ENCODE data around the gene ZNF655. TPM values are rescaled to one million over a fixed set of nuclear protein-coding genes. Genes with fewer than 3 reads are reported as not detected.

Gene ZNF655
- total RNA-seq, 1 experiment from 2014 or later = 40.4 TPM

GRCh38 chr7:99617192-99617781 lies 58.8 kb downstream of the ZNF655 start:
- CTCF ChIA-PET = interaction anchor here (0.9 to 2.5 kb wide), 9 partner anchors 13 to 373 kb away, joined by 3 to 33 read pairs (median 10); partner anchors contain the start of genes TMEM225B, TRIM4, ZKSCAN5 and ZNF655
- DNase-seq (ENCODE audit: low spot score) (no peak), ATAC-seq (peak; percentile 38; the same call in 1 of the 2 replicates)
- Mint-ChIP-seq H3K4me1 (peaks cover 11% of the 10 kb centered on the region), H3K36me3 (peaks cover 37% of the 10 kb centered on the region), H3K27ac (peak overlapping the region; percentile 53; the same call in 1 of the 2 replicates), H3K9me3 (no peaks in the 10 kb centered on the region; the same call in 1 of the 2 replicates), H3K4me3 (peak overlapping the region; percentile 95), H3K27me3 (ENCODE audit: low read depth) (peaks cover 8% of the 10 kb centered on the region)
- POLR2A ChIA-PET = interaction anchor here (0.5 to 1.7 kb wide), 2 partner anchors 12 to 465 kb away, joined by 3 to 5 read pairs; no protein-coding TSS in a partner anchor
- TF ChIP-seq ELF4 (CRISPR knock-in tag; IDR thresholded peaks at IDR 0.05; ENCODE audit: low read depth) = 0 out of 2 replicates have a peak, but pooled peaks have one; percentile 2
- no peak for TF ChIP-seq AR (CRISPR knock-in tag; IDR thresholded peaks at IDR 0.05)

DNA sequence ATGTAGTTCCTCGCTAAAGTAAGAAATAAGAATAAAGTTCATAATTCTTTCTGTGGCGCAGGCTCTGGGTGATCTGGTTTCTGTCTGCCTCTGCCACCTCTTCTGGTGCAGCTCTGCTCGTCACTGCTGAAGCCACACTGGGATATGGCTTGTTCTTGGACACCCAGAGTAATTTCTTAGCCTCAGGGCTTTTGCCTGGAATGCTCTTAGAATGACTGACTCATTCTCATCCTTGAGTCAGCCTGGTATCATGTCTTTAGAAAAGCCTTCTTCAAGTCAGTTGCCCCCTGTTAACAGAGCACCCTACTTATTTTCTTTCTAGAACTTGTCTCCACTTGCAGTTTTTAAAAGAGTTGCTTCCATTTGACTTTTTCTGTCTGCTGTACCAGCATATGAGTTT lies 60.3 kb downstream of the ZNF655 start:
- Mint-ChIP-seq H3K27me3 (ENCODE audit: low read depth) (no peaks in the 10 kb centered on the region), H3K27ac (no peak overlapping the region), H3K9me3 (no peaks in the 10 kb centered on the region), H3K36me3 (peaks cover 51% of the 10 kb centered on the region), H3K4me3 (peak overlapping the region; percentile 95), H3K4me1 (peaks cover 11% of the 10 kb centered on the region)
- ATAC-seq (no peak), DNase-seq (ENCODE audit: low spot score) (no peak)
- TF ChIP-seq ERG (CRISPR knock-in tag; IDR thresholded peaks at IDR 0.05) (no peak), ZNF232 (CRISPR knock-in tag; IDR thresholded peaks at IDR 0.05) (no peak), NR3C1 (CRISPR knock-in tag; conservative IDR thresholded peaks at IDR 0.05; ENCODE audit: low read depth) (no peak), ZNF671 (CRISPR knock-in tag; IDR thresholded peaks at IDR 0.05) (no peak), SOX15 (CRISPR knock-in tag; IDR thresholded peaks at IDR 0.05) (no peak), TCF7 (CRISPR knock-in tag; IDR thresholded peaks at IDR 0.05; ENCODE audit: low read depth) (no peak), IRF2 (CRISPR knock-in tag; IDR thresholded peaks at IDR 0.05; ENCODE audit: borderline replicate concordance, low read depth) (no peak), FOXK1 (CRISPR knock-in tag; IDR thresholded peaks at IDR 0.05) (no peak), AR (CRISPR knock-in tag; IDR thresholded peaks at IDR 0.05) (no peak), ESRRA (CRISPR knock-in tag; IDR thresholded peaks at IDR 0.05; ENCODE audit: borderline replicate concordance) (no peak), HMGA2 (CRISPR knock-in tag; IDR thresholded peaks at IDR 0.05) (no peak), MXD4 (CRISPR knock-in tag; IDR thresholded peaks at IDR 0.05; ENCODE audit: borderline replicate concordance) (no peak), ZNF317 (CRISPR knock-in tag; IDR thresholded peaks at IDR 0.05; ENCODE audit: borderline replicate concordance, low read depth) (no peak)
- TF ChIP-seq, protein P1, sequence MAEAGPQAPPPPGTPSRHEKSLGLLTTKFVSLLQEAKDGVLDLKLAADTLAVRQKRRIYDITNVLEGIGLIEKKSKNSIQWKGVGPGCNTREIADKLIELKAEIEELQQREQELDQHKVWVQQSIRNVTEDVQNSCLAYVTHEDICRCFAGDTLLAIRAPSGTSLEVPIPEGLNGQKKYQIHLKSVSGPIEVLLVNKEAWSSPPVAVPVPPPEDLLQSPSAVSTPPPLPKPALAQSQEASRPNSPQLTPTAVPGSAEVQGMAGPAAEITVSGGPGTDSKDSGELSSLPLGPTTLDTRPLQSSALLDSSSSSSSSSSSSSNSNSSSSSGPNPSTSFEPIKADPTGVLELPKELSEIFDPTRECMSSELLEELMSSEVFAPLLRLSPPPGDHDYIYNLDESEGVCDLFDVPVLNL (CRISPR knock-in tag; IDR thresholded peaks at IDR 0.05; ENCODE audit: borderline replicate concordance, low read depth) = no peak
- TF ChIP-seq, protein P2, sequence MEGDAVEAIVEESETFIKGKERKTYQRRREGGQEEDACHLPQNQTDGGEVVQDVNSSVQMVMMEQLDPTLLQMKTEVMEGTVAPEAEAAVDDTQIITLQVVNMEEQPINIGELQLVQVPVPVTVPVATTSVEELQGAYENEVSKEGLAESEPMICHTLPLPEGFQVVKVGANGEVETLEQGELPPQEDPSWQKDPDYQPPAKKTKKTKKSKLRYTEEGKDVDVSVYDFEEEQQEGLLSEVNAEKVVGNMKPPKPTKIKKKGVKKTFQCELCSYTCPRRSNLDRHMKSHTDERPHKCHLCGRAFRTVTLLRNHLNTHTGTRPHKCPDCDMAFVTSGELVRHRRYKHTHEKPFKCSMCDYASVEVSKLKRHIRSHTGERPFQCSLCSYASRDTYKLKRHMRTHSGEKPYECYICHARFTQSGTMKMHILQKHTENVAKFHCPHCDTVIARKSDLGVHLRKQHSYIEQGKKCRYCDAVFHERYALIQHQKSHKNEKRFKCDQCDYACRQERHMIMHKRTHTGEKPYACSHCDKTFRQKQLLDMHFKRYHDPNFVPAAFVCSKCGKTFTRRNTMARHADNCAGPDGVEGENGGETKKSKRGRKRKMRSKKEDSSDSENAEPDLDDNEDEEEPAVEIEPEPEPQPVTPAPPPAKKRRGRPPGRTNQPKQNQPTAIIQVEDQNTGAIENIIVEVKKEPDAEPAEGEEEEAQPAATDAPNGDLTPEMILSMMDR (IDR thresholded peaks at IDR 0.05) = no peak
- TF ChIP-seq, protein P3, sequence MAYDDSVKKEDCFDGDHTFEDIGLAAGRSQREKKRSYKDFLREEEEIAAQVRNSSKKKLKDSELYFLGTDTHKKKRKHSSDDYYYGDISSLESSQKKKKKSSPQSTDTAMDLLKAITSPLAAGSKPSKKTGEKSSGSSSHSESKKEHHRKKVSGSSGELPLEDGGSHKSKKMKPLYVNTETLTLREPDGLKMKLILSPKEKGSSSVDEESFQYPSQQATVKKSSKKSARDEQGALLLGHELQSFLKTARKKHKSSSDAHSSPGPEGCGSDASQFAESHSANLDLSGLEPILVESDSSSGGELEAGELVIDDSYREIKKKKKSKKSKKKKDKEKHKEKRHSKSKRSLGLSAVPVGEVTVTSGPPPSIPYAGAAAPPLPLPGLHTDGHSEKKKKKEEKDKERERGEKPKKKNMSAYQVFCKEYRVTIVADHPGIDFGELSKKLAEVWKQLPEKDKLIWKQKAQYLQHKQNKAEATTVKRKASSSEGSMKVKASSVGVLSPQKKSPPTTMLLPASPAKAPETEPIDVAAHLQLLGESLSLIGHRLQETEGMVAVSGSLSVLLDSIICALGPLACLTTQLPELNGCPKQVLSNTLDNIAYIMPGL (CRISPR knock-in tag; IDR thresholded peaks at IDR 0.05) = no peak
- CTCF ChIA-PET = no interaction called here
- POLR2A ChIA-PET = no interaction called here

All from WTC11 (cell line).